K562 (cell line): ENCODE results near the gene CAV1. TPM values are rescaled to one million over a fixed set of nuclear protein-coding genes. Genes with fewer than 3 reads are reported as not detected.
A peak's percentile ranks its signal among the peaks of the same experiment; 100 is the strongest.

Experiments used
- MITF ChIP-seq: IDR thresholded peaks from 2 replicates; pipeline ENCODE4 v1.6.1; 2014; ENCODE audit warnings: antibody characterized with exemption
- SRSF7 ChIP-seq: fragments of 200-400 bp; formaldehyde crosslinking; optimal IDR thresholded peaks from 2 replicates; pipeline ENCODE3; 2017; ENCODE audit warnings: mild to moderate bottlenecking, low read depth, low read length
- ZNF12 ChIP-seq: sonication (generic); formaldehyde crosslinking; IDR thresholded peaks from 2 replicates; pipeline ENCODE4 v1.4.0; 2020; ENCODE audit warnings: mild to moderate bottlenecking, missing genetic modification reagents
- ZNF609 ChIP-seq: sonication (generic); formaldehyde crosslinking; IDR thresholded peaks from 2 replicates; pipeline ENCODE4 v1.8.1; 2023; ENCODE audit warnings: missing genetic modification reagents, mild to moderate bottlenecking, borderline replicate concordance
- ZNF644 ChIP-seq: fragments of 200-800 bp; sonication (Bioruptor generic); IDR thresholded peaks from 2 replicates; pipeline ENCODE4 v1.6.1; 2016; ENCODE audit warnings: low read depth, missing genetic modification characterization, missing compliant biosample characterization
- polyA plus RNA-seq, 8 experiments: library from polyadenylated mRNA; depleted of rRNA in 4 of 8; stranded (reverse) in 5 of 8; unstranded in 3 of 8; fragments of >200 nt; fragmentation: Nextera tagmentation in 2 of 8; fragmentation: Illumina TruSeq in 1 of 8; extraction: Ambion mirVana in 2 of 8; extraction: Trizol in 1 of 8; gene quantifications; 2 replicates each; pipeline versions ENCODE4 v1.2.1 to v1.2.3, GENCODE V29; 2011 to 2014; ENCODE audit warnings: inconsistent platforms in 1 of 8, missing spikeins in 1 of 8
- total RNA-seq, 7 experiments: library from RNA; depleted of rRNA in 6 of 7; stranded (reverse); fragments of >200 nt in 6 of 7; fragmentation: Illumina TruSeq in 2 of 7; extraction: Trizol in 2 of 7; gene quantifications; 2 replicates each; pipeline versions ENCODE4 v1.2.1 to v1.2.3, GENCODE V29; 2011 to 2021; ENCODE audit warnings: low replicate concordance in 1 of 7
- TF ChIP-seq, protein P1 (sequence below): conservative IDR thresholded peaks from 2 replicates; pipeline ENCODE4 v1.6.1; 2011; ENCODE audit warnings: low read depth, mild to moderate bottlenecking, low read length; ENCODE audit not compliant: control insufficient read depth

CAV1 gene
- total and polyA plus RNA-seq, 9 of the 15 experiments (the other 6 are each of a cell fraction or from before 2014, with no cell fraction given), result 0.08 to 1.5 (median 0.63) TPM

GRCh38 chr7:116582164-116582732 lies 57.4 kb downstream of the CAV1 start (continued):
- TF ChIP-seq ZNF609 (no peak), SRSF7 (no peak), ZNF644 (tag) (no peak), ZNF12 (CRISPR knock-in tag) (peak; percentile 89), MITF (no peak)
- TF ChIP-seq, protein P1, sequence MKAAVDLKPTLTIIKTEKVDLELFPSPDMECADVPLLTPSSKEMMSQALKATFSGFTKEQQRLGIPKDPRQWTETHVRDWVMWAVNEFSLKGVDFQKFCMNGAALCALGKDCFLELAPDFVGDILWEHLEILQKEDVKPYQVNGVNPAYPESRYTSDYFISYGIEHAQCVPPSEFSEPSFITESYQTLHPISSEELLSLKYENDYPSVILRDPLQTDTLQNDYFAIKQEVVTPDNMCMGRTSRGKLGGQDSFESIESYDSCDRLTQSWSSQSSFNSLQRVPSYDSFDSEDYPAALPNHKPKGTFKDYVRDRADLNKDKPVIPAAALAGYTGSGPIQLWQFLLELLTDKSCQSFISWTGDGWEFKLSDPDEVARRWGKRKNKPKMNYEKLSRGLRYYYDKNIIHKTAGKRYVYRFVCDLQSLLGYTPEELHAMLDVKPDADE, result no peak
- TF ChIP-seq, all 486 proteins: peak for 3
